Measurements from ENCODE around the gene PLCD3. TPM values are rescaled to one million over a fixed set of nuclear protein-coding genes. Genes with fewer than 3 reads are reported as not detected.

PLCD3 gene
- total and polyA plus RNA-seq, 11 donors, result 92.8 to 207 (median 114) TPM

DNA sequence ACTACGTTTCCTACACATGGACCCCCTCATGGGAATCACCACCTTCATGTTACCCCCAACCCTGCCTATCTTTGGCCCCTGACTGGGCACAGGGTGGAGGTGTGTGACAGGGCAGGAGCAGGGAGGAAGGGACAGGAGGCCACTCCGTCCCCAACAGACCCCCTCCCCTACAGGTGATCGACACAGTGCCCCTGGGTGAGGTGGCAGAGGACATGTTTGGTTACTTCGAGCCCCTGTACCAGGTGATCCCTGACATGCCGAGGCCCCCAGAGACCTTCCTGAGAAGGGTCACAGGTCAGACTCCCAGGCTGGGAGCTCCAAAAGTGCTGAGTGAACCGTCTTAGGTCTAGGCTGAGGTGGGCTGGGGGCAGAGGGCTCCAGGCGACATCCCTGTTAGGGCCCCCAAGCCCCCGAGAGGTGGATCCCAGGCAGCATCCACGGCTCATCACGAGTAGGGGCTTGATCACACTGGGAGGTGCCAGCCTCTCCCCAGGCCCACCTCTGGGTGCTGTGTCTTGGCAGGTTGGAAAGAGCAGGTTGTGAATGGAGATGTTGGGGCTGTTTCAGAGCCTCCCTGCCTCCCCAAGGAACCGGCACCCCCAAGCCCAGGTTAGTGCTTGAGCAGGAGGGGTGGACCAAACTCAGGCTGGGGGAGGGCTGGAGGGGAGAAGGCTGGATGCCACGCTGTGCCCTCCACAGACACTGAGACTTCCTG, 4.7 kb upstream of the PLCD3 start:
- Histone ChIP-seq H3K4me3 (no peak overlapping the region), H3K36me3 (peaks cover 0 to 10% (median 0%) of the 10 kb centered on the region in 9 donors), H3K9me3 (no peaks in the 10 kb centered on the region), H3K27ac (peak overlapping the region in 1 of 12 donors; percentile 24), H3K27me3 (no peaks in the 10 kb centered on the region), H3K4me1 (peaks cover 0 to 24% (median 13%) of the 10 kb centered on the region in 12 donors)
- ATAC-seq, result no peak
- WGBS, 4 donors, result 90 to 93% (median 92%) methylated on average over 10 to 12 of the region's 12 CpGs
- peak in 2 of 5 donors; percentile 22 to 53 for DNase-seq
- TF ChIP-seq, protein P1, sequence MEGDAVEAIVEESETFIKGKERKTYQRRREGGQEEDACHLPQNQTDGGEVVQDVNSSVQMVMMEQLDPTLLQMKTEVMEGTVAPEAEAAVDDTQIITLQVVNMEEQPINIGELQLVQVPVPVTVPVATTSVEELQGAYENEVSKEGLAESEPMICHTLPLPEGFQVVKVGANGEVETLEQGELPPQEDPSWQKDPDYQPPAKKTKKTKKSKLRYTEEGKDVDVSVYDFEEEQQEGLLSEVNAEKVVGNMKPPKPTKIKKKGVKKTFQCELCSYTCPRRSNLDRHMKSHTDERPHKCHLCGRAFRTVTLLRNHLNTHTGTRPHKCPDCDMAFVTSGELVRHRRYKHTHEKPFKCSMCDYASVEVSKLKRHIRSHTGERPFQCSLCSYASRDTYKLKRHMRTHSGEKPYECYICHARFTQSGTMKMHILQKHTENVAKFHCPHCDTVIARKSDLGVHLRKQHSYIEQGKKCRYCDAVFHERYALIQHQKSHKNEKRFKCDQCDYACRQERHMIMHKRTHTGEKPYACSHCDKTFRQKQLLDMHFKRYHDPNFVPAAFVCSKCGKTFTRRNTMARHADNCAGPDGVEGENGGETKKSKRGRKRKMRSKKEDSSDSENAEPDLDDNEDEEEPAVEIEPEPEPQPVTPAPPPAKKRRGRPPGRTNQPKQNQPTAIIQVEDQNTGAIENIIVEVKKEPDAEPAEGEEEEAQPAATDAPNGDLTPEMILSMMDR (IDR thresholded peaks at IDR 0.05), result no peak
- no peak for TF ChIP-seq POLR2A (IDR thresholded peaks at IDR 0.05)
- intact Hi-C loops (cut with DNase I), result loop anchor here in 4 of 10 donors (5.0 to 10.0 kb wide), 4 partner anchors 82 to 362 kb away; partner anchors contain the start of gene DCAKD (in 1 of the 4)

DNA sequence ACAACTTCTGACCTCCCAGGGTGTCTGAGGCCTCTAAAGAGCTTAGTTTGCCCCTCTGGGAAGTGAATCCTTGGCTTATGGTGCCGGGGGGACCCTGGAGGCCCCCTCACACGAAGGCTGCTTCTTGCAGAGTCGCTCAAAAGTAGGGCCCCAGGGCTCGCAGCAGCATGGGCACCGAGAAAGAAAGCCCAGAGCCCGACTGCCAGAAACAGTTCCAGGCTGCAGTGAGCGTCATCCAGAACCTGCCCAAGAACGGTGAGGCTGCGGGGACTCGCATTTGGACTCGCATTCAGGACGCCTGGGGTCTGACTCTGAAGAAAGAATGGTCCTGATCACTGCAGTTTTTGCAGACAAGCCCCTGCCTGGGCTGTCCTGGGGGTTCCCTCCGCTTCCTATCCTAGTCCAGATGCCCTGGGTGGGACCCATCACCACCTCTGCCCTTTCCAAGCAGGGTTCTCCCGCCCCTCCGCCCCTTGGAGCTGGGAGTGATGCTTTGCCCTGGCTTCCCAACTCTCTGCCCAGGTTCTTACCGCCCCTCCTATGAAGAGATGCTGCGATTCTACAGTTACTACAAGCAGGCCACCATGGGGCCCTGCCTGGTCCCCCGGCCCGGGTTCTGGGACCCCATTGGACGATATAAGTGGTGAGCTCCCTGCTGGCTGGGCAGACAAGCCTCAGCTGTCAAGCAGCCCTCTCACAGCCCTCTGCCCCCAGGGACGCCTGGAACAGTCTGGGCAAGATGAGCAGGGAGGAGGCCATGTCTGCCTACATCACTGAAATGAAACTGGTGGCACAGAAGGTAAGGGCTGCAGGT, 3.9 kb upstream of the PLCD3 start:
- WGBS, 4 donors, result 58 to 70% (median 60%) methylated on average over 19 to 21 of the region's 21 CpGs
- Histone ChIP-seq H3K36me3 (peaks cover 0 to 10% (median 0%) of the 10 kb centered on the region in 9 donors), H3K4me3 (peak overlapping the region; percentile 56 to 92 (median 68)), H3K27ac (peak overlapping the region in 11 of 12 donors; percentile 66 to 91 (median 78)), H3K4me1 (peaks cover 0 to 32% (median 20%) of the 10 kb centered on the region in 12 donors), H3K27me3 (no peaks in the 10 kb centered on the region), H3K9me3 (no peaks in the 10 kb centered on the region)
- DNase-seq, result peak in 2 of 5 donors; percentile 45 to 60
- no peak for ATAC-seq
- TF ChIP-seq POLR2A (IDR thresholded peaks at IDR 0.05), result no peak
- TF ChIP-seq, protein P1 (IDR thresholded peaks at IDR 0.05), result no peak
- intact Hi-C loops (cut with DNase I), result loop anchor here (1.0 to 10.0 kb wide), 9 partner anchors 61 to 361 kb away; partner anchors contain the start of gene DCAKD (in 1 of the 10)

DNA sequence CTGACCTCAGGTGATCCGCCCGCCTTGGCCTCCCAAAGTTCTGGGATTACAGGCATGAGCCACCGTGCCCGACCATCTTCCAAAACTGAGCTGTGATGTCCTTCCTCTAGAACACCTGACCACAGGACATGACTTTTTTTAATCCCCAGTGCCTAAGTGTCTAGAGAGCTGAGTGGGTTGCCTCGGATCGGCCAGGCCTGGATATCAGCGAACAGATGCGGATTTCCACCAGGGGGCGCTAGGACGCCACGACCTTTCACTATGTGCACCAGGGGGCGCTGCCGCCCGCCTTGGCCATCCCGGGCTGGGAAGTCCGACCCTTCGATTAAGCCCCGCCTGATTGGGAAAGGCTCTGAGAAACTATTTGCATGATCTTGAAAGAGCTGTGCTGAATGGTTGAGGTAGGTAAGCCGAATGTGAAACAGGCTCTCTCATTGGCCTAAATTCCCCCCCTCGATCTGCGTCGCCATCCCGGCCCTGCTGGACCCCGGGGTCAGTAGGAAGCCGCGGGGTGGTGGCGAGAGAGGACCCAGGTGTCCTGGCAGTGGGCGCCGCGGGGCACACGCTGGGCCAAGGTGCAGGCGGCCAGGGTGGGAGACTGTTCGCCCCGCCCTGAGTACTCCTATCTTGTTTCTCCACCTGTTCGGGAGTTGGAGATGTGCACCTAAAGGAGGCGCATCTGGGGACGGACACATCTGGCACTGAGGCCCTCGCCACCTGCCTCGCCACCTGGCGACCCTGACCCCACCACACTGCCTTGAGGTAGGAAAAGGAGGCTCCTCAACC, 3.1 kb upstream of the PLCD3 start, which contains the start of gene ACBD4:
Gene ACBD4 (plus strand): TSS at position 496 of the 786 bp plus-strand sequence. CDS start 458 bp downstream, outside the sequence.
- TF ChIP-seq, protein P1 (IDR thresholded peaks at IDR 0.05), result peak in 11 of 12 donors; percentile 99 to 100 (median 100)
- peak in 1 of 2 donors; percentile 81 for TF ChIP-seq POLR2A (IDR thresholded peaks at IDR 0.05)
- Histone ChIP-seq H3K27ac (peak within 1 kb of the TSS in 11 of 12 donors; percentile 66 to 91 (median 78)), H3K4me1 (peaks cover 0 to 40% (median 28%) of the 10 kb centered on the region in 12 donors), H3K27me3 (no peaks in the 10 kb centered on the region), H3K9me3 (no peaks in the 10 kb centered on the region), H3K4me3 (peak within 1 kb of the TSS; percentile 56 to 92 (median 68)), H3K36me3 (peaks cover 0 to 10% (median 0%) of the 10 kb centered on the region in 9 donors)
- 7 to 12% (median 7%) methylated on average over 31 to 40 of the region's 40 CpGs for WGBS, 4 donors
- intact Hi-C loops (cut with DNase I), result loop anchor here (1.0 to 10.0 kb wide), 9 partner anchors 61 to 361 kb away; partner anchors contain the start of gene DCAKD (in 1 of the 10)
- DNase-seq (peak; percentile 95 to 97 (median 96)), ATAC-seq (peak; percentile 79 to 89 (median 84))
